Suppressor macrophage treated with lipopolysaccharide for 1 hour (primary cell): ENCODE measurements around the gene COBL.

Source experiments
- DNase-seq, 3 donors: peaks; one replicate each; pipeline ENCODE4 v3.0.0-alpha.2; 2020 to 2022

Gene COBL, protein sequence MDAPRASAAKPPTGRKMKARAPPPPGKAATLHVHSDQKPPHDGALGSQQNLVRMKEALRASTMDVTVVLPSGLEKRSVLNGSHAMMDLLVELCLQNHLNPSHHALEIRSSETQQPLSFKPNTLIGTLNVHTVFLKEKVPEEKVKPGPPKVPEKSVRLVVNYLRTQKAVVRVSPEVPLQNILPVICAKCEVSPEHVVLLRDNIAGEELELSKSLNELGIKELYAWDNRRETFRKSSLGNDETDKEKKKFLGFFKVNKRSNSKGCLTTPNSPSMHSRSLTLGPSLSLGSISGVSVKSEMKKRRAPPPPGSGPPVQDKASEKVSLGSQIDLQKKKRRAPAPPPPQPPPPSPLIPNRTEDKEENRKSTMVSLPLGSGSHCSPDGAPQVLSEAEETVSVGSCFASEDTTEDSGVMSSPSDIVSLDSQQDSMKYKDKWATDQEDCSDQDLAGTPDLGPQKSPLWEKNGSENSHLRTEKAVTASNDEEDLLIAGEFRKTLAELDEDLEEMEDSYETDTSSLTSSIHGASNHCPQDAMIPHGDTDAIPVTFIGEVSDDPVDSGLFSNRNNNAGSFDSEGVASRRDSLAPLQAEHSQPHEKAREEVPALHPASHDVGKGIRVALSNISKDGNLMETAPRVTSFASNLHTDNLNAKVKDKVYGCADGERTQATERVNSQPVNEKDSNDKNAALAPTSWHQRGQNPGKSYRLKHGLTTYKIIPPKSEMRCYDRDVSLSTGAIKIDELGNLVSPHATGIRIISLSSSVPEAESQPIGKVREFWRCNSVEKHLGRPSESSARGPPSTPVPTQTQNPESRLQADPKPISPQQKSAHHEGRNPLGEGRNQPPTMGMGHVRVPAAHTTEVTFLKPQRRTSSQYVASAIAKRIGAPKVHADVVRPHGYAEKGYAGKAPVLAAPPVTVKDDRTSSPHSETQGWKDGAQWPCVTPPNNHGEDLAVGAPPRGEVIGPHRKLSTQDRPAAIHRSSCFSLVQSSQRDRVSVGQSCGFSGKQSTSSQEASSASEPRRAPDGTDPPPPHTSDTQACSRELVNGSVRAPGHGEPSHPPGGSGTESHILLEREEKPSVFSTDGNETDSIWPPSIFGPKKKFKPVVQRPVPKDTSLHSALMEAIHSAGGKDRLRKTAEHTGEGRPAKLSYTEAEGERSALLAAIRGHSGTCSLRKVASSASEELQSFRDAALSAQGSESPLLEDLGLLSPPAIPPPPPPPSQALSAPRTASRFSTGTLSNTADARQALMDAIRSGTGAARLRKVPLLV

DNA sequence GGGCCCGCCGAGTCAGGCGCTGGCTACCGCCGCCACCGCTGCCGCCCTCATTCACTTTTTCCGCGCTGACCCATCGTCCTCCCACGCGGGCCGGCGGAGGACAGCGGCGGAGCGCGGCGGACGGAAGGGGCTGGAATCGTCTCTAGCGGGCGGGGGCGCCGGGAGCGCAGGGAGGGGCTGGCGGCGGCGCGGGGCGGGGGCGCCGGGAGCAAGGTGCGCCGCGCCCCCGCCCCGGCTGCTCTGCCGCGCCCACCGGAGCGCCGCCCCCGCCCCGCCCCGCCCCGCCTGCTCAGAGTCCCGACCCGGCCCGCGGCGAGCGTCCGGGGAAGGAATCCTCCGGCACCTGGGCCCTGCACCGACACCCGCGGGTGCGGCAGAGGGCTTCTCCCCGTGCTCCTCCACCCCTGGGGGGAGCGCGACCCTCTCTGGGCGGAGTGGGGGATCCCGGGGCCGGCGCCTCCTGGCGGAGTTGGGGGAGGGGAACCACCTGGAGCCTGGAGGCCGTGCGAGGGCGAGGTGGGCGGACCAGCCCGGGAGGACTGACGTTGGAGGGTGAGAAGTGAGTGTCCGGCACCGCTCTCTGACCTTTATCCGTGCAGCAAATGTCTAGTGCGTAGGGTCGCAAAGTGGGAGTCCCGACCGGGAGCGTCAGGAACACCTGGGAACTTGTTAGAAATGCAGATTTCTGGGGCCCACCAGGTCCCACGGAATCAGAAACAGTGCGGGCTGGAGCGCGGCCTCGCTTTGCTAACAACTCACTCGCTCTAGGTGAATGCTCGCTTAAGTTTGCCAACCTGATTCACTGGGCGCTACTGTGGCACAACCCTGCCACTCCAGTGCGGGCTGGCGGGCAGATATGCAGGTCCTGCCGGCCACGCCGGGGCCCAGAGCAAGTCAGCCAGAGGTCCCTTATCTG, at the start of gene COBL:
Gene COBL, minus strand, starts transcription at position 144 of the 916 bp plus-strand sequence. CDS start 176 bp downstream, outside the sequence.
- peak; percentile 20 to 57 (median 26) for DNase-seq

DNA sequence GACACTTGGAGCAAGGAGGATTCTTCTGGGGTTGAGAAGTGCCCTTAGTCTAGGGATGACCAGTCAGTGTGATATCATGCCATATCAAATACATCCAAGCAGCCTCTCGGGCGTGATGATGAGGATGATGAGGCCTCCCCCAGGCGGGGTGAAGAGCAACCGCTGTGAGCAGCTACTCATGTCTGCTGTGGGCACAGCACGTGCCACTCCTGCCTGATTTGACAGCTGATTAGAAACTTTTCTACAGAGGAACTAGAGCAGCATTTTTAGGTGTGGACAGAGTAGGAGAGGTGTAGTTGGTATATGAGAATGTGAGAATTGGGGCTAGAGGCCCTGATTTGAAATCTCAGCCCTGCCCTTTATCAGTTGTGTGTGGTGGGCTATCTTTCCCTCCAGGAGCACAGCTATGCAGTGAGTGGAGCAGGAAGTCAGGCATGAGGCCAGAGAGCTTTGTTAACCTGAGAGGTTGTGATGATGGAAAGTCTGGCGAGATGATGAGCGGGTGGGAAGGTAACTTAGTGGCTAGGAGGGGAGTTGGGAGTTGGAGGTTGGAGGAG, 49.6 kb upstream of the COBL start:
- DNase-seq, result no peak

DNA sequence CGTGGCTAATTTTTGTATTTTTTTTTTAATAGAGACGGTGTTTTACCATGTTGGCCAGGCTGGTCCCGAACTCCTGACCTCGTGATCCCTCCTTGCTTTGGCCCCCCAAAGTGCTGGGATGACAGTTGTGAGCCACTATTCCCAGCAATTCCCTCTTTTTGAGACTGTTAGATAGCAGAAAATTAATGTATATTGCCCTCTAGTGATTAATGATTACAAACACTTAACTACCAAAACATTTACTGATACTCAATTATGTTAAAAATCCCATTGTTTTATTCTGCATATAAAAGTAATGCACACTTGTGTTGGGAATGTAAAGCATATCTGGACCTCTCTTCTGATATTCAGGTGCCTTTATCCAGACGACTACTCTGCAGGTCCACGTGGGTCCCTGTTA, 41.2 kb upstream of the COBL start:
- DNase-seq, result no peak

DNA sequence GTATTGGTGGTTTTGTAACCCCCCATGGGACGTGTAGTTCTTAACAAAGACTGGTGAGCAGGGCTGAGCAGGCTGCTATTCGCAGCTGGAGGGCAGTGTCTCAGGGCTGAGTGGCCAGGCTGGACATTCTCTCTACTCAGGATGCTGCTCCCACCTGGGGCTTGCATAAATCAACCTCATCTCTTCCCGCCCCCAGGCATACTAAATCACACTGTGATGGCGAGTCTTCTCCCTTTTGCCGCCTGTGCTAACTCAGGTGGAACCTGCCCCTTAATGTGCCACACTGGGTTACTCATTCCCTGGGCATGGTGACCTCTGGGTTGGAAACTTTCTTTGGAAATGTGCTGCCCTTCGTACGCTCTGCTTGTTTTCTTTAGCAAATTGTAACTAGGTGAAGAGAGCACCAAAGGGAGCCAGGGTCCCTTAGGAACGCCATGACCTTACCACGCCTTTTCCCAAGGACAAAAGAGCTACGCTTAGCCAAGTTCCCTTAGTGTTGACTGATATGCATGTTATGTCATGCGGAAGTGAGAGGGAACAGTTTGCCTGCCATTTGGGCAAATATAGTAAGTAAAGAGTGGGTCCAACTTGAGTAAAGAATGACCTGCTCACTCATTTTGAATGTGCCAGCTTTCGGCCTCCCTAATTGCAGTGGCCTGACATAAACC, 40.4 kb upstream of the COBL start:
- no peak for DNase-seq

DNA sequence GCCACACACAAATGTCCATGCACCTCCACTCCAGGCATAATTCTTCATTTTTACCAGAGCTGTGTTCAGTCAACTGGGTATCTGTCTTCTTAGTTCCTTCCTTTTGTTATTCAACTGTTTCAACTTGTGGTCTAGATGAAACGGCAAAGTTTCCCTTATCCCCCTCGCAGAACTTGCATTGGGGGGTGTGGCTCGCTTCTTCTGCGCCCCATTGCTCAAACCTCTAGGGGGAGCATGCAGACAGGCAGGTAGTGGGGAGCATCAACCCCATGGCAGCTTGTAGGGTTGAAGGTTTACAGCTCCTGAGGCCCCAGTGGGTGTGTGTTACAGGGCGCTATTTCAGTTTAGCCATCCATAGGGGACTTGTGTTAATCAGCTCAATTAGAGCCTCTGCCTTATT, 38.3 kb upstream of the COBL start:
- DNase-seq, result no peak

DNA sequence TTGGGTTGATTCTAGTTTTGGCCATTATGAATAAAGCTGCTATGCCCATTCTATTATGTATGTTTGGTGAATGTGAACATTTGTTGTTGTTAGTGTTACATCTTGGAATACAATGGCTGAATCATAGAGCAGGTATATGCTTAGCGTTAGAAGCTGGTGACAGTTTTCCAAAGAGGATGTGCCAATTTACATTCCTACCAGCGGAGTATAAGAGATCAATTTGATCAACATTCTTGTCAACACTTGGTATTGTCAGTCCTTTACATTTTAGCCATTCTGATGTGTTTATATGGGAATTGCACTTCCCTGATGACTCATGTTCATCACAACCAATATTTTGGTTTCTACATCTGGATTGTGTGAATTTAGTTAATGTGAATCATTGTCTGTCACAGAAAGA, 37.8 kb upstream of the COBL start:
- DNase-seq, result no peak

DNA sequence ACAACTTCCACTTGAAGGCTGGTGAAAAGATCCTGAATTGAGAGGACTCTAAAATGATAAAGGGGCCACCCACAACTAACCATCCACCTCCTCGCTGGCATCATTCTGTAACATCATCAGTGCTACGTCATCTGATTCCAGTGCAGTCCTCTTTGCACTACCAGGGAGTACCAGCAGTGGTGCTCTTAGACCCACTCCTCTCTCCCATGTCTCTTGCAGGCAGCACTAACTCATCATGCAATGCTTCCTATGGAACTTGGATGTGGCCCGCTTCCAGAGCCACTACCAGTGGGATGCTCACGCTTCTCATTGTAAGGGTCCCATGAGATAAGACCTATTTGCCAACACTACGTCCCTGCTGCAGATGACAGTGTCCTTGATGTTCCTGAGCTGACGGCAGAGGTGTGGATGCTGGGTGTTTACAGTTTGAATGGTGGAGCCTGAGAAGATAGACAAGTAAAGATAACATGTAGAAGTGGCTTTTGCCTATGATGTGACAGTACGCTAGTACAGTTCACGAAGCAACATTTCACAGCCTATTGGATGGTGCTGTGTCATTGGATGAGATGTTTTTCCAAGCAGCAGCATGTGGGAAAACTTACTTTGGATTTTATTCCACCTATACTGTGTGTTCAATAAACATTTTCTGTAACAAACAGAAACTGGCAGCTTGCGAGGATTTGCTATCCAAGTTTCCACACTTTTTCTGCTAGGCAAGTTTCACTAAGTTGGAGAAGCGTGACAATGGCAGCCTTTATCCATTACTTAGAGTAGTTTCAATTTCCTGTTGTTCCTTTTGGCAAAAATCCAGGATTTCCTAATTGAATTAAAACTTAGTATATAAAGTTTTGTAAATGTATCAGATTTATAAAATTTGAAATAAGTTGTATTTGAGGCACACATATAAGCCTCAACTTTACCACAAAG, 35.8 kb upstream of the COBL start:
- no peak for DNase-seq

DNA sequence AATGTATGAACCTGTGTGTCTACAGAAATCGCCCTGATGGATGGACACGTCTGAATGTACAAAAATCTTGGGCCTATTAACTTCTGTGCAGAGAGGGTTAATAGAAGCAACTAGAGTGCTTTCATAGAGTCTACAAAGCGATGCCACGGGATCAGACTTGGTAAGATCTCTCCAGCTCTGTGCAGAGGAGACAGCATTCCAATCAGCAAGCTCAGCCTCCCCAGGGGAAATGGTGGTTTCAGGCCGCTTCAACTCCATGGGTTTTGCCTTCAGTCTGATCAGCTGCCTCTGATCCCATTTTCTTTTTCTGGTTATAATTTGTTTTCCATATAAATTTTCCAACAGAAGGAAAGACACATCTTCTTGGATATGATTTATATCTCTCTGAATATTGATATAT, 35.1 kb upstream of the COBL start:
- no peak for DNase-seq

DNA sequence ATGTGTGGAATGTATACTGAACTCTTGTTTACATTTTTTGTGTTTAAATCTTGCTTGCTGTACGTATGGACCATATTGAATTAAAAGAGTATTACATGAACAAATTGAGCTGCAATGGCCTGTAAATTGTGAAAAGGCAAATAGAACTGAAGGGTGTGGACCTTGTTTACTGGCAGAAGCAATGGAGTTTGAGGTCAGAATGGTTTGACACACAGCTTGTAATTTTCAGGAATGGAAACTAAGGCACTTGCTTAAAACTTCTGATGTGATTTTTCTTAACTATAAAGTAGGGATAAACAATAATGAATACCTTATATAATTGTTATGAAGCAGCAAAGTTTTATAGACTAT, 33.9 kb upstream of the COBL start:
- DNase-seq, result no peak

DNA sequence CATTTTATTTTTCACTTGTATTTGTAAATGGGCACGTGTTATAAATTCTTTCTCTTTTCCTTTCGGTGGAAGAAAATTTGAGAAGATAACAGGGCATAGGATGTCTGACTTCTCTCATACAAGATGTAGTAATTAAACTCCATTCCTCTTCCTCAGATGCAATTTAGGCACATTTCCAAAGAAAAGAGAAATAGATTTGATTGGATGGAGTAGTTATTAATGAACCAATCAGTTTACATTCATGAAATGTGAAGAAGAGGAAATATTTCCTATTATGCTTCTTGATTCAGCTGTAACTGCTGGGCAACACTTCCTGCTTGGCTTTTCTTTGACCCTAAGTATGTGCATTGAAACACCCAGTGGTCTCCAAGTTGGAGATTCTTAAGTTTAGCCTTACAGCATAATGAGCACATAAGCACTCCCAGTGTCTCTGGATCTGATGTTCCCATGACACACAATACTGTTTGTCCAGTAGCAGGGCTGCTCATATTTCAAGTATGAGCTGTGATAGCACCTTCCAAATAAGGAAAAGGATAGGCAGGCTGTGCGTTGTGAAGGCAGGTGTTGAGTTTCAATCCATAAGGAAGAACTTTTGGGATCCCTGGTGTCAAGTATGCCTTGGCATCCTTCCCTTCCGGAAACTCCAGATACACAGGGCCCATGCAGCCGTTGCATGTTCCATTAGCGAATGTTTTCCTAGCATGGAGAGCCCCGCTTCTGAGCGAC, 33.4 kb upstream of the COBL start:
- DNase-seq, result no peak

DNA sequence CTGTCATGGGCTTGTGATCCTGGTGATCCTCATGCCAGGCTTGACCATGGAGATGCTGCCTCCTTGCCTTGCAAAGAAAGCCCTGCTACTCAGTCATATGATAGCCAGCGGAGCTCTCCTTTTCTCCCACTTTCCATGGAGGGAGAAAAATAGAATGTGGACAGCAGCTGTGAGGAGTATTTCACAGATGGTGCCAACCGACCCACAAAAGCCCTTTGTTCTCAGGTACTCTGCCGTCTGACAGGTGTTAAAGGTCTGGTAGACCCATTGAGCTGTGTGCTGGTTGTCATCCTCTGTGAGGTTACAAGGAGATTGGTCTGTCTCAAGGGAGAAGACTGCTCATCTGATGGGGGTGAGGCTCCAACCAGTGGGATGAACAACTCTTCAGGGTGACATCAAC, 29.5 kb upstream of the COBL start:
- DNase-seq, result no peak

DNA sequence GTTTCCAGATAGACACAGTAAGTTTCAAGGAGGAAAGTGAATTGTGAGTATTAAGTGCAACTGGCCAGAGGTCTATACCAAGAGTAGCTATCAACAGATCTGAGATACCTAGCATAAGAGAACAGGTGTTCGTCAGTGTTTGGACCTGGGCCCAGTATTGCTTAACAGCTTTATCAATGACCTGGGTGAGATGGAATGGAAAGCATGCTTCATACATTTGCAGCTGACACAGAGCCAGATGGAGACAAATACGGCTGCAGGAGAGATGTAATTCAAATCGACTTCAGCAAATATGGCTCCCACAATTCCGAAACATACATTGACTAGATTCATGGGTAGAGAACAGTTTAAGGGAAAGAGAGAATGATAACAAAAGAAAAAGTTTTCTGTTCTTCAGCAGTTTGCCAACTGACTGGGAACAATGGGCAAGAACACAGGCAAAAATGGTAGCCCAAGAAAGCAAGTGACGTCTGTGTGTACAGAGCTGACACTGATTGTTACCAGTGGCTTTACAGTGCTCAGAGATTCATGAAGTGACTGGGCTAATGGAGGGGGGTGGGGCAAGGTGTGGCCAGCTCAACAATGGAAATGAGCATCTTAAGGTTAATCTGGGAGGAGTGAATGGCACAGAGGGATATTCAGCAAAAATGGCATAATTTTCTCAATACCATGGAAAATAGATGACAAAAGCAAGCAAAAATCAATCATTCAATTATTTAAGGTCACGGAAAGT, 28.0 kb upstream of the COBL start:
- DNase-seq, result no peak

DNA sequence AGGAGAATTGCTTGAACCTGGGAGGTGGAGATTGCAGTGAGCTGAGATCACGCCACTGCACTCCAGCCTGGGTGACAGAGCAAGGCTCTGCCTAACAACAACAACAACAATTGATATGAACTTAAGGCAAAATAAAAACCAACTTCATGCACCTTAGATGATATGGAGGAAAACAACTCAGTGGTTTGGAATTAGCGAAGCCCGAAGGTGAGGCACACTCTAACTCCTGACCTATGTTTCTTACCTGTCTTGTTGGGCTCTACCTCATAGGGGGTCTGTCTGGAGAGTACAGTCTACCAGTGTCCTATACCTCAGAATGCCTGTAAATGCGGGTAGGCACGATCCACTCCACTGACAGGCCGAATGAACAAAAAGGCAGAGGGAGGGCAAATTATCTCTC, 24.3 kb upstream of the COBL start:
- DNase-seq, result no peak

DNA sequence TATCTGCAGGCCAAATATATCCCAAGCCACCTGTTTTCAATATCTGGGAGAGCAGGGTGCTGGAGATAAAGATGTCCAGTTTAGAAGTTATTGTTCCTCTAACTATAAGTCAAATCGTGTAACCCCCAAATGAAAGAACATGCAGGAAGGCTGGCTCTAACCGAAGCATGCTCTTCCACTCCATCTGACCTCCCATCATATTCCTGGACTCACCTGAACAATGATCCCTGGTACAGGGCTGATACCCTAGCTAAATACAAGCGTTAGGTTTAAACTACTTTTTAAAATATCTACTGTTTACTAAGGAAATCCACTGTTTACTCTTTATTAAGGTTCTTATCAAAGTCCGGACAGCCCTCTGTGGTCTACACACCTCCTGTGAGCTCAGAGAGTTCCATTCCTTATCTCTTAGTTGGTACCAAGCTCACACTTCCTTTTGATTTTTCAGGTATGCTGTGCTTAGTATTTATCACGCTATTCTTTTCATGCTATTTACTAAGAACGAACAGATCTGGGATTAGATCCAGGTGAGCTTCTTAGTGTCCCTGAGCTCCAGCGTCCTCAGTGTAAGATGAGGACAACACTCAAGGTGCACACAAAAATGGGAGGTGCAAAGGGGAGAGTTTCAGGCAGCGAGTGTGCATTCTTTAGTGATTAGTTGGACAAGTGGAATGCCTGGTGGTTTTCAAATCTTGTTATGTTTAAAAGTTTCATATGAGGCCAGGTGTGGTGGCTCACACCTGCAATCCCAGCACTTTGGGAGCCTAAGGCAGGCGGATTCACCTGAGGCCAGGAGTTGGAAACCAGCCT, 23.6 kb upstream of the COBL start:
- DNase-seq, result no peak

DNA sequence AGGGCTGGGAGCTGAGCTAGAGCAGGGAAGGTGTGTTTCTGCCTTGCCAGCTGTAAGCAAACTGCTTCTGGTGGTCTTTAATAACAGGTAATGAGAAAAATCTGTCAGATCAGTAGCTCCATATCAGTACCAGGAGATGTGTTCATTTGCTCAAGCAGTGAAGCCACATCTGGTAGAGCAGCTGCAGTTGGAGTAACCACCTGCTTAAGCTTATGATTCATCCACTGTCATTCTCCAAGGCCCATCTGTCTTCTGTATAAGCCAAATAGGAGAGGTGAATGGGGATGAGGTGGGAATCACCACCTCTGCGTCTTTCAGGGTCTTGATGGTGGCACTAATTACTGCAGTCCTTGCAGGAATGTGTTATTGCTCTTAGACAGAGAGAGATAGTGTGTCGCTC, 18.4 kb upstream of the COBL start:
- no peak for DNase-seq

DNA sequence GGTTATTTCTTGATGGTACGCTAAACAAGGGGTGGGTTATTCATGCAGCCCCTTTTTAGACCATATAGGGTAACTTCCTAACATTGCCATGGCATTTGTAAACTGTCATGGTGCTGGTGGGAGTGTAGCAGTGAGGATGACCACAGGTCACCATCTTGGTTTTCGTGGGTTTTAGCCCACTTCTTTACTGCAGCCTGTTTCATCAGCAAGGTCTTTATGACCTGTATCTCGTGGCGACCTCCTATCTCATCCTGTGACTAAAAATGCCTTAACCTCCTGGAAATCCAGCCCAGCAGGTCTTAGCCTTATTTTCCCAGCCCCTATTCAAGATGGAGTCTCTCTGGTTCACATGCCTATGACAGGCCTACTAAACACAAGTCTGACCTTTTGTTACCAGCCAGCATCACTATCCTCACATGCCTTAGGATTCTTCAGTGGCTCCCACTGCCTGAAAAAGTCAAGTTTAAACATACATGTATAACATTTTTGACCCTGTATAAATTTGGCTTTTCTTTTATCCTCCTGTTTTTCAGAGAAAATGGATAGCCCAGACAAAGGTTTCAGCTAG, 13.2 kb upstream of the COBL start:
- DNase-seq, result no peak

DNA sequence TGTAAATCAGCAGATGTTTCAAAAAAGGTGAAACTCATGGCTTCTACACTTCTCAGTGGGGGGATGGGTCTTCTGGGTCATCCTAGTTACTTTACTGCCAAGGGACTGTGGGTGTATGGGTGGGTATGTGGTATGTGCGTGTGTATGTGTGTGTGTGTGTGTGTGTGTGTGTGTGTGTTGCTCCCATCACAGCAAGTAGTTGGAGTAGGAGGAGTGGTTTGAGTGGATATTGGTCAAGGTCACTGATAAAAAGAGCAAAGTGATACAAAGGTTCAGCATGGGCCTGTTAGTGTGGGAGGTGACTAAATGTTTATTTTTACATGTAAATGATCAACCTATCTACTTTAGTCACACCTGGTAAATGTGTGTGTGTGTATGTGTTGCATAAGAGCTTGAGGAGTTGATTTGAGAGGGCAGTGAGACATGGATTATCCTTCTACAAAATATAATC, 11.8 kb upstream of the COBL start:
- no peak for DNase-seq
